RWPE1 (cell line): ENCODE results near the gene SPTBN1.
"Not testable (repeated sequence)": the region's sequence is repeated elsewhere in the genome, so short reads cannot be mapped to it uniquely, and the experiment has no call there.

ENCODE experiments used
- CTCF ChIA-PET: fragments of 350-600 bp; sonication (Branson Sonifier 250); formaldehyde crosslinking; extraction: SDS; loops from one replicate; lab custom pipeline; 2021; lab: Yijun Ruan, JAX
- POLR2A ChIA-PET: fragments of 400-600 bp; formaldehyde crosslinking; extraction: SDS; loops from one replicate; lab custom pipeline; 2020; ENCODE audit warnings: antibody characterized with exemption; ENCODE audit not compliant: low non-redundant PET; lab: Yijun Ruan, JAX
- DNase-seq: peaks from one replicate; pipeline ENCODE4 v3.0.0; 2012; ENCODE audit warnings: low spot score
- H3K27ac ChIP-seq: fragments of 450-650 bp; 2 replicates; pipeline ENCODE4 v1.5.1; 2017
- CTCF ChIP-seq: fragments of 450-650 bp; conservative IDR thresholded peaks from 2 replicates; pipeline ENCODE4 v1.5.1; 2017; ENCODE audit warnings: low read depth, mild to moderate bottlenecking

The SPTBN1 gene

GRCh38 chr2:54692556-54692955, 236.4 kb downstream of the SPTBN1 start:
- TF ChIP-seq CTCF = no peak
- POLR2A ChIA-PET = interaction anchor here (0.5 to 0.9 kb wide), 2 partner anchors 14 to 211 kb away, joined by 3 to 5 read pairs; no protein-coding TSS in a partner anchor
- H3K27ac ChIP-seq = no peak overlapping the region
- CTCF ChIA-PET = interaction anchor here (2.0 kb wide), 1 partner anchor 12 kb away, joined by 11 read pairs; no protein-coding TSS in a partner anchor
- no peak for DNase-seq

DNA sequence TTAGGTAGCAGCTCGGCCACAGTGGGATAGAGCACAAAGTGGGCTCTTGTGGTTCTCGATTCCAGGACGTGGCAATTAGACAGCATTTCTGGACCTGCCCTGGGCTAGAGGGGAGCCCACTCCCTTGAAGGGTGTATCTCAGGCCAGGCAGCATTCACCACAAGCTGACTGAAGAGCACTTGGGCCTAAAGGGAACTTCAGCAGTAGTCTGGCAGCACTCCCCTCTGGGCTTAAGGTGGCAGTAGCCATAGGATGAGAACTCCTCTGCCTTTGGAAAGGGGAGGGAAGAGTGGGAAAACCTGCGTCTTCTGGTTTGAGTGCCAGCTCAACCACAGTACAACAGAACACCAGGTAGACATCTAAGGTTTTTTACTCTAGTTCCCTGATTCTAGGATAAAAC, 239.3 kb downstream of the SPTBN1 start:
- ChIA-PET POLR2A (no interaction called here), CTCF (interaction anchor here (0.6 kb wide), 2 partner anchors 377 to 709 kb away, joined by 3 to 4 read pairs; no protein-coding TSS in a partner anchor)
- no peak for TF ChIP-seq CTCF
- H3K27ac ChIP-seq = no peak overlapping the region
- no peak for DNase-seq

- no peak for DNase-seq
- TF ChIP-seq CTCF = no peak
- POLR2A ChIA-PET = no interaction called here
- no peak overlapping the region for H3K27ac ChIP-seq
- CTCF ChIA-PET = no interaction called here
Observed at GRCh38 chr2:54697934-54698333, 241.8 kb downstream of the SPTBN1 start.

- CTCF ChIA-PET, H3K27ac ChIP-seq, DNase-seq, POLR2A ChIA-PET: not testable (repeated sequence)
Observed at GRCh38 chr2:54698926-54699325, 242.8 kb downstream of the SPTBN1 start.

DNA sequence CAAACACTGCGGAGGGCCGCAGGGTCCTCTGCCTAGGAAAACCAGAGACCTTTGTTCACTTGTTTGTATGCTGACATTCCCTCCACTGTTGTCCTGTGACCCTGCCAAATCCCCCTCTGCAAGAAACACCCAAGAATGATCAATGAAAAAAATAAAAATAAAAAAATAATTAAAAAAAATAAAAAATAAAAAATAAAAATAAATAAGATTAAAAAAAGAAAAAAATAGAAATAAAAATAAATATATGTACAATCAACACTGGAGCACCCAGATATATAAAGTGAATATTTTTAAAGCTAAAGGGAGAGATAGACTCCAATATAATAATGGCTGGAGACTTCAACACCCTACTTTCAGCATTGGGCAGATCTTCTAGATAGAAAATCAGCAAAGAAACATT, 243.5 kb downstream of the SPTBN1 start:
- ChIA-PET POLR2A (no interaction called here), CTCF (no interaction called here)
- no peak for TF ChIP-seq CTCF
- H3K27ac ChIP-seq = no peak overlapping the region
- no peak for DNase-seq

- DNase-seq = no peak
- CTCF ChIA-PET = no interaction called here
- no peak for TF ChIP-seq CTCF
- H3K27ac ChIP-seq = no peak overlapping the region
- POLR2A ChIA-PET = no interaction called here
Observed at GRCh38 chr2:54701029-54701428, 244.9 kb downstream of the SPTBN1 start.

DNA sequence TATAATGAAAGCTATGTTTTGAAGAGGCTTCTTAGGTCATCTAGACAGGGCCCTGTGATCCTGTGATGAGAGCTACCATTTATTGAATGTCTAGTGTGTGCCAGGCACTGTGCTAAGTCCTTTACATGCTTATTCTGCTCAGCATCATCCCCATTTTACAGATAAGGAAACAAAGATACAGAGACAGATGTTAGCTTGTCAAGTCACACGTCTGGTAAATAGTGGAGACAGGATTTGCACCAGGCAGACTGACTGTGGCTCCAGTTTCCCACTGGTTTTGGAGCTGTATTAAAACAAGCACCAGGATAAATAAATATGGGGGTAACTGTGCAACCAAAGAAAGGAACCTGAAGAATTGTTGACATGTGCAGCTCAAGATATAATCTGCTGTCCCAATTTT, 248.1 kb downstream of the SPTBN1 start:
- no peak overlapping the region for H3K27ac ChIP-seq
- ChIA-PET POLR2A (interaction anchor here (0.5 kb wide), 1 partner anchor 978 kb away, joined by 3 read pairs; no protein-coding TSS in a partner anchor), CTCF (interaction anchor here (0.5 to 2.3 kb wide), 20 partner anchors 12 to 1894 kb away, joined by 3 to 21 read pairs (median 4); no protein-coding TSS in a partner anchor)
- no peak for TF ChIP-seq CTCF
- no peak for DNase-seq
